Measurements from ENCODE around the gene GSTO1.
A peak's percentile ranks its signal among the peaks of the same experiment; 100 is the strongest.

The GSTO1 gene

GRCh38 chr10:104309980-104310978, 55.6 kb downstream of the GSTO1 start:
- H3K4me3 ChIP-seq (ENCODE audit: severe bottlenecking): no peak overlapping the region
- no peaks in the 10 kb centered on the region for H3K27me3 ChIP-seq (ENCODE audit: insufficient read depth, poor library complexity, severe bottlenecking)
- ATAC-seq (ENCODE audit: low read depth) (no peak), DNase-seq (ENCODE audit: low spot score) (no peak)
- H3K36me3 ChIP-seq (ENCODE audit: low read depth): peaks cover 50% of the 10 kb centered on the region
- TF ChIP-seq CTCF (IDR thresholded peaks at IDR 0.05; ENCODE audit: poor library complexity, severe bottlenecking): no peak
- peaks cover 4% of the 10 kb centered on the region for H3K4me1 ChIP-seq (ENCODE audit: insufficient read depth, poor library complexity, severe bottlenecking)
- peak overlapping the region; percentile 11 for H3K27ac ChIP-seq (ENCODE audit: poor library complexity, severe bottlenecking)
- no peaks in the 10 kb centered on the region for H3K9me3 ChIP-seq (ENCODE audit: severe bottlenecking)

DNA sequence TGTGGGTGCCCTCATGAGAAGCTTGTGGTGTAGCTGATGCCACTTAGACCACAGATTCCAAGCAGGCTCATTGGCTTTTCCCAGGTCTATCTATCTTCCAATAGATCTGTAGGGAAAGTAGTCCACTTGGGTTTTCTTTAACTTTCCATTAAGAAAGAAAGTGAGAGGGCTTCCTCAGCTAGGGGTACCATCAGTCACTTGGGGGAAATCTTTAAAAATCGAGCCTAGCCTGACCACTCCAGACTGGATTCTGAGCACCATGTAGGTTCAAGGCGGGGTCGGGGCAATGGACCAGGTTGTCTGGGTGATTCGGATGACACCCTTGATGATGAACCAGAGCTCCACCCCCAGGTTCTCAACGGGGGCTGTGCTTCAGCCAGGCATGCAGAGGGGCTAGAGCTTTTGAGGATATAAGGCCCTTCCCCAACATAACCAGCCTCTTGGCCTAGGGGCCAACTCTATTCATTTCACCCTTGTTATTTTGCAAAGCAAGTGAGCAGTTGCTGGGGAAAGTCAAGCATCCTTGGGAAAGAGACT, 56.6 kb downstream of the GSTO1 start:
- no peak for ATAC-seq (ENCODE audit: low read depth)
- H3K36me3 ChIP-seq (ENCODE audit: low read depth): peaks cover 52% of the 10 kb centered on the region
- H3K4me3 ChIP-seq (ENCODE audit: severe bottlenecking): no peak overlapping the region
- no peaks in the 10 kb centered on the region for H3K27me3 ChIP-seq (ENCODE audit: insufficient read depth, poor library complexity, severe bottlenecking)
- no peaks in the 10 kb centered on the region for H3K4me1 ChIP-seq (ENCODE audit: insufficient read depth, poor library complexity, severe bottlenecking)
- H3K27ac ChIP-seq (ENCODE audit: poor library complexity, severe bottlenecking): no peak overlapping the region
- DNase-seq (ENCODE audit: low spot score): no peak
- TF ChIP-seq CTCF (IDR thresholded peaks at IDR 0.05; ENCODE audit: poor library complexity, severe bottlenecking): no peak
- no peaks in the 10 kb centered on the region for H3K9me3 ChIP-seq (ENCODE audit: severe bottlenecking)

- no peaks in the 10 kb centered on the region for H3K9me3 ChIP-seq (ENCODE audit: severe bottlenecking)
- no peaks in the 10 kb centered on the region for H3K27me3 ChIP-seq (ENCODE audit: insufficient read depth, poor library complexity, severe bottlenecking)
- ATAC-seq (ENCODE audit: low read depth) (no peak), DNase-seq (ENCODE audit: low spot score) (no peak)
- H3K4me3 ChIP-seq (ENCODE audit: severe bottlenecking): no peak overlapping the region
- H3K27ac ChIP-seq (ENCODE audit: poor library complexity, severe bottlenecking): no peak overlapping the region
- peaks cover 57% of the 10 kb centered on the region for H3K36me3 ChIP-seq (ENCODE audit: low read depth)
- H3K4me1 ChIP-seq (ENCODE audit: insufficient read depth, poor library complexity, severe bottlenecking): peaks cover 20% of the 10 kb centered on the region
- no peak for TF ChIP-seq CTCF (IDR thresholded peaks at IDR 0.05; ENCODE audit: poor library complexity, severe bottlenecking)
Measured at GRCh38 chr10:104314591-104315485, 60.1 kb downstream of the GSTO1 start.

- no peak overlapping the region for H3K27ac ChIP-seq (ENCODE audit: poor library complexity, severe bottlenecking)
- TF ChIP-seq CTCF (IDR thresholded peaks at IDR 0.05; ENCODE audit: poor library complexity, severe bottlenecking): no peak
- no peak for DNase-seq (ENCODE audit: low spot score)
- peaks cover 52% of the 10 kb centered on the region for H3K36me3 ChIP-seq (ENCODE audit: low read depth)
- H3K9me3 ChIP-seq (ENCODE audit: severe bottlenecking): no peaks in the 10 kb centered on the region
- peaks cover 27% of the 10 kb centered on the region for H3K4me1 ChIP-seq (ENCODE audit: insufficient read depth, poor library complexity, severe bottlenecking)
- H3K27me3 ChIP-seq (ENCODE audit: insufficient read depth, poor library complexity, severe bottlenecking): no peaks in the 10 kb centered on the region
- ATAC-seq (ENCODE audit: low read depth): no peak
- H3K4me3 ChIP-seq (ENCODE audit: severe bottlenecking): no peak overlapping the region
Measured at GRCh38 chr10:104315486-104315921, 60.8 kb downstream of the GSTO1 start.
